GM18505 (cell line): ENCODE results near the gene PATJ.
"Not testable (repeated sequence)": the region's sequence is repeated elsewhere in the genome, so short reads cannot be mapped to it uniquely, and the experiment has no call there.

Source experiments
- ATAC-seq: cut with Tn5 transposase; IDR thresholded peaks from one replicate; pipeline ENCODE4 v1.9.1; 2021; ENCODE audit not compliant: unreplicated experiment
- POLR2A ChIP-seq: IDR thresholded peaks from 4 replicates; pipeline ENCODE4 v1.6.1; 2011; ENCODE audit warnings: borderline replicate concordance; ENCODE audit not compliant: insufficient read depth, insufficient read length; ENCODE audit errors: extremely low read depth

The PATJ gene

GRCh38 chr1:62194651-62195544, 452.6 kb downstream of the PATJ start, which contains the start of gene L1TD1:
Gene L1TD1, plus strand, starts transcription at chr1:62194849. Its CDS starts 11,780 bp downstream, at chr1:62206629.
- no peak for TF ChIP-seq POLR2A
- ATAC-seq = no peak

GRCh38 chr1:62196086-62196690, 453.9 kb downstream of the PATJ start:
- TF ChIP-seq POLR2A = no peak
- no peak for ATAC-seq

GRCh38 chr1:62198069-62198780, 455.9 kb downstream of the PATJ start:
- no peak for ATAC-seq
- no peak for TF ChIP-seq POLR2A

GRCh38 chr1:62198781-62199125, 456.5 kb downstream of the PATJ start:
- no peak for ATAC-seq

GRCh38 chr1:62207187-62207586, 464.9 kb downstream of the PATJ start:
- no peak for ATAC-seq
- no peak for TF ChIP-seq POLR2A

More at GRCh38 chr1:62198781-62199125, 456.5 kb downstream of the PATJ start:
- TF ChIP-seq POLR2A = no peak

GRCh38 chr1:62208087-62208486, 465.8 kb downstream of the PATJ start:
- TF ChIP-seq POLR2A = no peak
- no peak for ATAC-seq

GRCh38 chr1:62208970-62209369, 466.7 kb downstream of the PATJ start:
- no peak for TF ChIP-seq POLR2A
- ATAC-seq = no peak

- no peak for TF ChIP-seq POLR2A
- ATAC-seq = no peak
These were observed 467.8 kb downstream of the PATJ start for GRCh38 chr1:62209931-62210595.

- no peak for ATAC-seq
- no peak for TF ChIP-seq POLR2A
These were observed 468.7 kb downstream of the PATJ start for GRCh38 chr1:62210960-62211359.

GRCh38 chr1:62212411-62212810, 470.1 kb downstream of the PATJ start:
- no peak for TF ChIP-seq POLR2A
- no peak for ATAC-seq

GRCh38 chr1:62213075-62213914, 471.0 kb downstream of the PATJ start:
- ATAC-seq = no peak
- TF ChIP-seq POLR2A = no peak

GRCh38 chr1:62218604-62219003, 476.3 kb downstream of the PATJ start:
- ATAC-seq = no peak
- no peak for TF ChIP-seq POLR2A

GRCh38 chr1:62220456-62220855, 478.2 kb downstream of the PATJ start:
- not testable (repeated sequence) for ATAC-seq
